CD14-positive monocyte (primary cell): ENCODE results near the gene GP9. TPM values are rescaled to one million over a fixed set of nuclear protein-coding genes. Genes with fewer than 3 reads are reported as not detected.

ENCODE experiments used
- DNase-seq, 3 donors: peaks; one replicate each; pipeline ENCODE4 v3.0.0-alpha.2; 2011 to 2022
- H2AFZ ChIP-seq: 2 replicates; pipeline ENCODE4 v1.6.0; 2012; ENCODE audit warnings: mild to moderate bottlenecking, low read depth, low read length, inconsistent platforms; ENCODE audit not compliant: insufficient read depth, poor library complexity, severe bottlenecking
- H3K27ac ChIP-seq, 2 donors: 1 replicate in 1 of 2; 2 replicates in 1 of 2; pipeline ENCODE4 v1.5.1; 2012 to 2013; ENCODE audit warnings: low read length in 2 of 2, control low read depth in 1 of 2, inconsistent platforms in 1 of 2, low read depth in 1 of 2, mild to moderate bottlenecking in 1 of 2
- H3K27me3 ChIP-seq, 2 donors: one replicate each; pipeline versions ENCODE4 v1.6.0 to v1.6.1; 2011 to 2013; ENCODE audit warnings: low read length in 2 of 2; ENCODE audit not compliant: control insufficient read depth in 2 of 2, insufficient read depth in 2 of 2
- H3K36me3 ChIP-seq, 2 donors: replicated peaks in 1 of 2; 1 replicate in 1 of 2; 2 replicates in 1 of 2; pipeline versions ENCODE4 v1.5.1 to v1.6.1; 2012 to 2013; ENCODE audit warnings: low read length in 2 of 2, control low read depth in 1 of 2, inconsistent platforms in 1 of 2, mild to moderate bottlenecking in 1 of 2; ENCODE audit not compliant: insufficient read depth in 2 of 2, control insufficient read depth in 1 of 2
- H3K4me1 ChIP-seq, 2 donors: 1 replicate in 1 of 2; 2 replicates in 1 of 2; pipeline versions ENCODE4 v1.5.1 to v1.6.1; 2012 to 2013; ENCODE audit warnings: low read length in 2 of 2, control low read depth in 1 of 2, inconsistent platforms in 1 of 2, mild to moderate bottlenecking in 1 of 2, moderate library complexity in 1 of 2; ENCODE audit not compliant: insufficient read depth in 2 of 2, control insufficient read depth in 1 of 2
- H3K4me2 ChIP-seq: replicated peaks from 2 replicates; pipeline ENCODE3; 2012; ENCODE audit warnings: low read length, moderate library complexity, mild to moderate bottlenecking; ENCODE audit not compliant: poor library complexity, severe bottlenecking; ENCODE audit errors: extremely low read depth
- H3K4me3 ChIP-seq, 3 experiments: fragments of 200-600 bp in 1 of 3; sonication (generic) in 1 of 3; replicated peaks in 1 of 3; 1 replicate in 2 of 3; 2 replicates in 1 of 3; pipeline ENCODE4 v1.5.1; 2011 to 2013; ENCODE audit warnings: low read length in 3 of 3, mild to moderate bottlenecking in 3 of 3, control low read depth in 2 of 3, low read depth in 2 of 3, inconsistent platforms in 1 of 3, moderate library complexity in 1 of 3
- H3K79me2 ChIP-seq: 2 replicates; pipeline ENCODE4 v1.6.0; 2012; ENCODE audit warnings: mild to moderate bottlenecking, control low read depth, inconsistent platforms, low read length, moderate library complexity; ENCODE audit not compliant: insufficient read depth
- H3K9ac ChIP-seq: 2 replicates; pipeline ENCODE4 v1.6.0; 2017; ENCODE audit warnings: low read length, mild to moderate bottlenecking; ENCODE audit not compliant: insufficient read depth, poor library complexity, severe bottlenecking
- H3K9me3 ChIP-seq, 2 donors: replicated peaks in 1 of 2; 1 replicate in 1 of 2; 2 replicates in 1 of 2; pipeline versions ENCODE4 v1.5.1 to v1.6.1; 2012 to 2013; ENCODE audit warnings: low read length in 2 of 2, control low read depth in 1 of 2; ENCODE audit not compliant: control insufficient read depth in 1 of 2, insufficient read depth in 1 of 2
- H4K20me1 ChIP-seq: 2 replicates; pipeline ENCODE4 v1.6.0; 2012; ENCODE audit warnings: mild to moderate bottlenecking, low read length, control low read depth, moderate library complexity; ENCODE audit not compliant: insufficient read depth
- H3K27ac Mint-ChIP-seq, 7 donors: one replicate each; pipeline ENCODE4 v1.8.0; 2020; ENCODE audit warnings: mild to moderate bottlenecking in 7 of 7, mixed read lengths in 7 of 7, moderate library complexity in 6 of 7, inconsistent platforms in 2 of 7
- H3K27me3 Mint-ChIP-seq, 3 donors: one replicate each; pipeline ENCODE4 v1.8.0; 2021 to 2022; ENCODE audit warnings: low read depth in 3 of 3, mild to moderate bottlenecking in 3 of 3, mixed read lengths in 3 of 3, moderate library complexity in 3 of 3, inconsistent platforms in 1 of 3
- H3K36me3 Mint-ChIP-seq, 2 donors: one replicate each; pipeline ENCODE4 v1.8.0; 2020; ENCODE audit warnings: mixed read lengths in 2 of 2, inconsistent platforms in 1 of 2, mild to moderate bottlenecking in 1 of 2
- H3K4me1 Mint-ChIP-seq: one replicate; pipeline ENCODE4 v1.8.0; 2020; ENCODE audit warnings: mild to moderate bottlenecking, mixed read lengths
- H3K4me3 Mint-ChIP-seq, 2 donors: one replicate each; pipeline ENCODE4 v1.8.0; 2020; ENCODE audit warnings: mild to moderate bottlenecking in 2 of 2, mixed read lengths in 2 of 2, moderate library complexity in 1 of 2
- H3K9me3 Mint-ChIP-seq, 7 donors: one replicate each; pipeline ENCODE4 v1.8.0; 2020 to 2022; ENCODE audit warnings: mixed read lengths in 7 of 7, mild to moderate bottlenecking in 6 of 7, moderate library complexity in 6 of 7, inconsistent platforms in 2 of 7
- CTCF ChIP-seq: fragments of 200-600 bp; IDR thresholded peaks from one replicate; pipeline ENCODE4 v1.8.0; 2022; ENCODE audit warnings: antibody characterized with exemption, mild to moderate bottlenecking
- WGBS: methylation state at CpG from one replicate; pipeline ENCODE4 v1.1.5; 2013; ENCODE audit warnings: missing lambda C conversion rate; ENCODE audit not compliant: insufficient coverage; 5-methylcytosine and 5-hydroxymethylcytosine counted together
- intact Hi-C, 2 donors: fragments of 100-400 bp; cut with micrococcal nuclease; formaldehyde crosslinking; loops; one replicate each; pipeline versions ENCODE4 v1.15.0 to v1.15.1; 2023
- polyA plus RNA-seq, 3 donors: library from polyadenylated mRNA; depleted of rRNA in 1 of 3; unstranded in 2 of 3; stranded (reverse) in 1 of 3; fragments of 300-500 nt in 2 of 3; fragments of >200 nt in 1 of 3; fragmentation: Illumina TruSeq in 2 of 3; gene quantifications; 1 replicate in 2 of 3; 2 replicates in 1 of 3; pipeline ENCODE4 v1.2.3, GENCODE V29; 2012 to 2021

The GP9 gene
- polyA plus RNA-seq, 3 donors: 0.74 to 2.7 TPM; not detected in 1

GRCh38 chr3:129034642-129035041 is 25.9 kb upstream of the GP9 start:
- intact Hi-C loops: no loop called here
- H3K27ac ChIP-seq: no peak overlapping the region
- H3K4me3 Mint-ChIP-seq: no peak overlapping the region

GRCh38 chr3:129035360-129036221 is 25.0 kb upstream of the GP9 start:
- Histone ChIP-seq H2AFZ (no peak overlapping the region), H3K4me2 (no peak overlapping the region), H4K20me1 (no peaks in the 10 kb centered on the region), H3K36me3 (no peaks in the 10 kb centered on the region), H3K4me1 (no peaks in the 10 kb centered on the region), H3K27me3 (no peaks in the 10 kb centered on the region), H3K9ac (no peak overlapping the region), H3K4me3 (no peak overlapping the region), H3K27ac (no peak overlapping the region), H3K9me3 (peaks cover 0 to 1% of the 10 kb centered on the region in 2 donors), H3K79me2 (no peaks in the 10 kb centered on the region)
- intact Hi-C loops: no loop called here
- 69% methylated on average over 6 of the region's 11 CpGs for WGBS
- peak overlapping the region in 1 of 7 donors; percentile 15 for H3K27ac Mint-ChIP-seq
- peaks cover 0 to under 1% (median 0%) of the 10 kb centered on the region in 7 donors for H3K9me3 Mint-ChIP-seq
- DNase-seq: no peak
- H3K36me3 Mint-ChIP-seq: no peaks in the 10 kb centered on the region
- no peak for TF ChIP-seq CTCF
- H3K27me3 Mint-ChIP-seq: peaks cover 5 to 11% (median 9%) of the 10 kb centered on the region in 3 donors
- no peak overlapping the region for H3K4me3 Mint-ChIP-seq
- H3K4me1 Mint-ChIP-seq: peaks cover 4% of the 10 kb centered on the region

More at GRCh38 chr3:129034642-129035041, 25.9 kb upstream of the GP9 start:
- H3K4me3 ChIP-seq: no peak overlapping the region
- no peak for DNase-seq
- Mint-ChIP-seq H3K36me3 (no peaks in the 10 kb centered on the region), H3K27me3 (peaks cover 3 to 4% (median 4%) of the 10 kb centered on the region in 3 donors), H3K4me1 (peaks cover under 1% of the 10 kb centered on the region), H3K27ac (no peak overlapping the region), H3K9me3 (peaks cover 0 to 6% (median 3%) of the 10 kb centered on the region in 7 donors)
- H3K4me2 ChIP-seq: no peak overlapping the region
- H3K9ac ChIP-seq: no peak overlapping the region
- H3K4me1 ChIP-seq: no peaks in the 10 kb centered on the region
- no peak for TF ChIP-seq CTCF
- 90% methylated on average over 3 of the region's 6 CpGs for WGBS
- H3K79me2 ChIP-seq: no peaks in the 10 kb centered on the region
- H3K9me3 ChIP-seq: peaks cover 0 to 6% of the 10 kb centered on the region in 2 donors
- H3K27me3 ChIP-seq: no peaks in the 10 kb centered on the region
- H4K20me1 ChIP-seq: no peaks in the 10 kb centered on the region
- H2AFZ ChIP-seq: no peak overlapping the region
- H3K36me3 ChIP-seq: no peaks in the 10 kb centered on the region
